M059J (cell line): ENCODE results near the gene EXOG. TPM values are rescaled to one million over a fixed set of nuclear protein-coding genes. Genes with fewer than 3 reads are reported as not detected.
A peak's percentile ranks its signal among the peaks of the same experiment; 100 is the strongest.

Source experiments
- DNase-seq: peaks from one replicate; pipeline ENCODE4 v3.0.0-alpha.2; 2012; ENCODE audit warnings: low read depth
- total RNA-seq: library from RNA; depleted of rRNA; stranded (reverse); fragments of >200 nt; shearing (Covaris generic); gene quantifications from 2 replicates; pipeline ENCODE4 v1.2.3, GENCODE V29; 2014

EXOG gene
- total RNA-seq, 1 experiment from 2014 or later = 6.8 TPM

GRCh38 chr3:38545550-38545949 lies 49.4 kb downstream of the EXOG start:
- DNase-seq = no peak

- DNase-seq = no peak
Measured at GRCh38 chr3:38545983-38546382, 49.8 kb downstream of the EXOG start.

- DNase-seq = peak; percentile 76
Measured at GRCh38 chr3:38548154-38548931, 52.2 kb downstream of the EXOG start.

GRCh38 chr3:38549082-38549481 lies 52.9 kb downstream of the EXOG start:
- DNase-seq = no peak

- DNase-seq = no peak
Measured at GRCh38 chr3:38549486-38549885, 53.3 kb downstream of the EXOG start.

- DNase-seq = no peak
Measured at GRCh38 chr3:38549957-38550840, 54.1 kb downstream of the EXOG start.

GRCh38 chr3:38551026-38551832 lies 55.1 kb downstream of the EXOG start:
- DNase-seq = no peak

- DNase-seq = no peak
Measured at GRCh38 chr3:38552364-38552763, 56.2 kb downstream of the EXOG start.

- no peak for DNase-seq
Measured at GRCh38 chr3:38553071-38553470, 56.9 kb downstream of the EXOG start.

GRCh38 chr3:38554127-38554827 lies 58.1 kb downstream of the EXOG start:
- DNase-seq = no peak

- no peak for DNase-seq
Measured at GRCh38 chr3:38555149-38555840, 59.2 kb downstream of the EXOG start.

GRCh38 chr3:38555926-38556325 lies 59.8 kb downstream of the EXOG start:
- no peak for DNase-seq

GRCh38 chr3:38556640-38557358 lies 60.7 kb downstream of the EXOG start:
- no peak for DNase-seq

GRCh38 chr3:38558864-38559263 lies 62.7 kb downstream of the EXOG start:
- no peak for DNase-seq

- no peak for DNase-seq
Measured at GRCh38 chr3:38560284-38560683, 64.1 kb downstream of the EXOG start.

- no peak for DNase-seq
Measured at GRCh38 chr3:38560996-38561717, 65.0 kb downstream of the EXOG start.

- no peak for DNase-seq
Measured at GRCh38 chr3:38561746-38562466, 65.8 kb downstream of the EXOG start.

GRCh38 chr3:38562467-38562925 lies 66.4 kb downstream of the EXOG start:
- DNase-seq = no peak
